Transverse colon (tissue), 4 donors: ENCODE measurements around the gene PID1.

Source experiments
- CTCF ChIP-seq, 5 experiments: fragments of 200-600 bp in 3 of 5; fragments of 450-650 bp in 2 of 5; sonication (generic) in 3 of 5; IDR thresholded peaks; 1 replicate in 2 of 5; 2 replicates in 3 of 5; pipeline ENCODE4 v1.5.1; 2016 to 2017; ENCODE audit warnings: antibody characterized with exemption in 5 of 5, inconsistent platforms in 3 of 5, mild to moderate bottlenecking in 2 of 5, moderate library complexity in 1 of 5
- EP300 ChIP-seq: sonication (generic); formaldehyde crosslinking; IDR thresholded peaks from one replicate; pipeline ENCODE4 v1.6.1; 2017; ENCODE audit warnings: antibody characterized with exemption, low read depth
- POLR2A ChIP-seq: fragments of 450-650 bp; IDR thresholded peaks from one replicate; pipeline ENCODE4 v1.6.1; 2016; ENCODE audit warnings: antibody characterized with exemption, mild to moderate bottlenecking, moderate library complexity
- POLR2AphosphoS5 ChIP-seq, 3 donors: sonication (generic); formaldehyde crosslinking; IDR thresholded peaks; one replicate each; pipeline ENCODE4 v1.6.1; 2016; ENCODE audit warnings: antibody characterized with exemption in 3 of 3

- TF ChIP-seq POLR2A: no peak
- TF ChIP-seq CTCF (IDR thresholded peaks at IDR 0.05): no peak
- TF ChIP-seq POLR2AphosphoS5 (IDR thresholded peaks at IDR 0.05): no peak
- TF ChIP-seq EP300: no peak
Observed at GRCh38 chr2:229152674-229153073, 118.4 kb downstream of the PID1 start.
